ENCODE data around the gene ZDHHC18.
A peak's percentile ranks its signal among the peaks of the same experiment; 100 is the strongest.

Gene ZDHHC18

DNA sequence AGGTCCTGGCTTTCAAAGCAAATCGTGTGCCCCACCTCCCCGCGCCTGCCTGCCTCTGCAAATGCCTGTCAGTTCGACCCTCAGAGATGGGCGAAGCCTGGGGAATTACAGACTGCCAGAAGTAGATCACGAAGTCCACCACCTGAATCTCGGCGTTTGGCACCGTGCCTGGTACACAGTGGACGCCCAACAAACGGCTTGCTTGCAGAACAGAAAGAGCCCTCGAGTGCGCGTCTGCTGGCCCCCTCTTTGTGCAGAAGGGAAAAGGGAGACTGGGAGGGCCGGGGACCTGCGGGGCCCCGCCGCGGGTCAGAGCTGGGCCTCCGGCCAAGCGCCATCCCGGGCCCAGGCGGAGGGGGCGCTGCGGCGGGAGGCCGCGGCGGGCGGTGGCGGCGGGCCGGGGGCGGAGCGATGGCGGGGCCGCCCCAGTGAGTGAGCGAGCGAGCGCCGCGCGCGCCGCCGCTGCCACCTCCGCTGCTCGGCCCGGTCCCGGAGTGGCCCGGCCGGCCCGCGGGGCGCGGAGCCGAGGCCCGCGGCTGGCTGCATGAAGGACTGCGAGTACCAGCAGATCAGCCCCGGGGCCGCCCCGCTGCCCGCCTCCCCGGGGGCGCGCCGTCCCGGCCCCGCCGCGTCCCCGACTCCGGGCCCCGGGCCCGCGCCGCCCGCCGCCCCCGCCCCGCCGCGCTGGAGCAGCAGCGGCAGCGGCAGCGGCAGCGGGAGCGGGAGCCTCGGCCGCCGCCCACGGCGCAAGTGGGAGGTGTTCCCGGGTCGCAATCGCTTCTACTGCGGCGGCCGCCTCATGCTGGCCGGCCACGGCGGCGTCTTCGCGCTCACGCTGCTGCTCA, at the start of gene ZDHHC18:
Gene ZDHHC18, plus strand, starts transcription at position 428 of the 845 bp plus-strand sequence. Its CDS starts 117 bp downstream, at position 545.
- DNase-seq = peak; percentile 62

GRCh38 chr1:26779098-26779668, 47.3 kb upstream of the ZDHHC18 start:
- no peak for DNase-seq

GRCh38 chr1:26780344-26780957, 46.0 kb upstream of the ZDHHC18 start:
- DNase-seq = no peak

- no peak for DNase-seq
Measured at GRCh38 chr1:26781206-26781825, 45.2 kb upstream of the ZDHHC18 start.

DNA sequence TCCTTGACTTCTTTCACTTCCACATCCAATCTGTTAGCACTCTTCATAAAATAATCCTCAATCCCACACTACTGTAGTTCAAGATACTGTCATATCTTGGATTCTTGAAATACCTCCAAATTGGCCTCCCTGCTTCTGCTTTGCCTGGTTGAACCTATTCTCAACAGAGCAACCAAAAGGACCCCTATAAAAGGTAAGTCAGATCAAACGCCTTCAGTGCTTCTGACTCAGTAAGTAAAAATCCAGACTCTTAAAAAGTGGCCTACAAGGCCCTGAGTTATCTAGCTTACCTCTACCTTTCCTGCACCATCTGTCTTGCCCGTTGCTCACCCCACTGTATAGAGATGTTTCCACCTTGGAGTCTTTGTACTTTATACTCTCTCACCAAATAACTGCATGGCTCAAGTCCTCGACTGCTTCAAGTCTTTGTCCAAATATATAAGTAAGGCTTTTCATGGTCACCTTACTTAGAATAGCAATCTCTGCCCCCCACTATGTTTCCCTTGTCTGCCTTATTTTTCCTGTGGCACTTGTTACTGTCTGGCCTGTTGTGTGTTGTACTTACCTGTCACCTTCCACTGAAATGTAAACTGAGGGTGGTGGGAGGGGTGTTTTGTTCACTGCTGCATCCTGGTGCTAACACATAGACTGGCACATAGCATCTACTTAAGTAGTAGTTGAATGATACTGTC, 43.8 kb upstream of the ZDHHC18 start:
- no peak for DNase-seq

- no peak for DNase-seq
Measured at GRCh38 chr1:26783646-26784022, 42.9 kb upstream of the ZDHHC18 start.

DNA sequence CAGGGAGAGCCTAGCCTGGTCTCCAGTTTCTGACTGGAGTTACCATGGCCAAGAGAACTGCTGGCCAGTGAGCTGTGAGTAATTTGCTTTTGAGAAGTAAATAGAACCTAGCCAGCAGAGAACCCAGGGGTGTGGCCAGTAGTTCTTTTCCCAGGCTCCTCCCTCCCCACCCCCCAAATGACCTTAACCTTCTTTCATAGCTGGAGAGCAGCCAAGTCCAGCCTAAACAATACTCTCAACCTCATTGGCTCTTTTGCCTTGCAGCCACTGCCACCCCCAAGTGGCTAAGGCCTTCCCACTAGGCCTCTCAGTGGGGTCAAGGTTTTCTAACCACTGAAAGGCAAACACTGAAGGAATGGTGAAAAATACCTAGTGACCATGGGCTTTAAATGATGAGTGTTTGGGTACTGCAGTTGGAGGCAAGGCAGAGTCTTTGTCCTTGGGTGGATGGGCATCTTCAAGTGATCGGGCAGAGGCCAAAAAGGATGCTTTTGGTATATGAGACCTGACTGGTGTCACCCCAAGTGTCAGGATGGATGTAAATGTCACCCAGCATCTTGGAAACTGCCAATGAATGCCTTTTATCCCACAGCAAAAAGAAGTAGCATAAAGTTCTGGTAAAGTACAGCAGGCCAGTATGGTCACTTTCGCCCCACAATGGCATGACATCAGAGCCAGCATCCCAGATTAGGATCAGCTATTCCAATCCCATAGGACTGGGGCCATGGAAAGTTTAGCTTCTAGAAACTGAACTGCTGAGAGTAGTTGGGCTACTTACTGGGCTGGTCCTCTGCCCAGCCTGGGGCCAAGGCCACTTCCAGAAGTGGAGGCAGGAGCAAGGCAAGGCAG, 42.2 kb upstream of the ZDHHC18 start:
- no peak for DNase-seq

DNA sequence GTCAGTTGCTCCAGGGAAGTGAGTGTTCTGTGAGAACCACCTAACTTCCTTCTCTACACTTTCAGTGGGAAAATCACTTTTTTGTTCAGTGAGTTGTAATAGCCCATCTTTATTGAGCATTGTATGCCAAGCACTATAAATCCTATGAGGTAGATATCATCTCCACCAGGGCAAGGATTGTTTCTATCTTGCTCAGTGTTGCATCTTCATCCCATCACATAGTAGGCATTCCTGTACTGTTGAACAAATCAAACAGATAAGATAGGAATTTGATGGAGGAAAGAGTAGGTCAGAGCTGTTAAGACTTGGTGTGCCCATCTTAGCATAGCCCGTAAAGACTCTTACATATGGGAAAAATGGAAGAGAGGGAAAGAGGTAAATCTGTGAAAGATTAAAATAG, 41.6 kb upstream of the ZDHHC18 start:
- DNase-seq = no peak

GRCh38 chr1:26785611-26786436, 40.7 kb upstream of the ZDHHC18 start:
- DNase-seq = no peak

GRCh38 chr1:26786437-26787380, 39.8 kb upstream of the ZDHHC18 start:
- DNase-seq = no peak

DNA sequence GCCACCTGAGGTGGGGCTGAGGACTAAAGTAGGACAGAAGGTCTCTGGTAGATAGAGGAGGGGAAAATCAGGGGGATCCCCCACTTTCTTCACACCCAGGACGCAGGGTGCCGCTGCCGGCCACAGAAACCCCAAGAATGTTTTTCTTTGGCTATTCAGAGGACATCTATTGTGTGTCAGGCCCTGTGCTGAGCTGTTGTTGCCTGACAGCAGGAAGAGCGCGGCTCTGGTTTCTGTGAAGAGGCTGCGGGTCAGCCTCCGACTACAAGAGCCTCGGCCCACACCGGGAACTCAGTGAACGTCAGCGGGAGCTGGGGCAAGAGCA, 39.1 kb upstream of the ZDHHC18 start:
- no peak for DNase-seq

DNA sequence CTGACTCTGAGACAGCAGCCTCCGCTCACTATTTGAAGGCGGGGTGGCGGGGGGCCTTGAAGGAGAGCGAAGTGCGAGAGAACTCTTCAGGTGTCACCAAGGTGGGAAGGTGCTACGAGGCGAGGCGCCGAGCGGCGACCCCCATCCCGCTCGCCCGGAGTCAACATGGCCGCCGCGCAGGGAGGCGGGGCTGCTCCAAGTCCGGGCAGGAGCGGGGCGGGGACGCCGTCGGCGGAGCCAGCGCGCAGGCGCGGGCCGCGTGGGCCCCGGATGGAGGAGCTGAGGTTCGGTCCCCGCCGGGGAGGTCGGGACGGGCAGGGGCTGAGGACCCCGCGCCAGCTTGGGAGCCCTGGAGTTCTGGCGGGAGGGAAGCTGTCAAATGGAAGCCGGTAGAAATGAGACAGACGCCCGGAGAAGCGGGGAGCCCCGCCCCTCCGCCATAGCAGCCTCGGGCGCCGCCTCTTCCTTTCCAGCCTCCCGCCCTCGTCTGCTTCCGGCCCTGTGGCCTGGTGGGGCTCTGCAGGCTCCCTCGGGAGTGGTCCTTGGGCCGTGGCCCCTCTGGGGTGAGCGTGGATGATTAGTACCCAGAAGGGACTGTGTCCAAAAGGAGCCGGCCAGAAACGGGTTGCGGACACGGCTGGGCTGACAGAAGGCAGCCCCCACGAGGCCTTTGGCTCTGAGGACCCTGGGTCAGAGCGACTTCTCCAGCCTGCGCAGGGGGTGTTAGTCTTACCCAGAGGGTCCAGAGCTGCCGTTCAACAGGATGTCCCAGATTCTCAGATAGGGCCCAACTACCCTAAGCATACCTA, 38.6 kb upstream of the ZDHHC18 start, which contains the start of gene PIGV:
Gene PIGV, plus strand, starts transcription at position 245 of the 809 bp plus-strand sequence. CDS start 2,866 bp downstream, outside the sequence.
- peak; percentile 75 for DNase-seq

GRCh38 chr1:26788515-26788785, 38.0 kb upstream of the ZDHHC18 start:
- no peak for DNase-seq

DNA sequence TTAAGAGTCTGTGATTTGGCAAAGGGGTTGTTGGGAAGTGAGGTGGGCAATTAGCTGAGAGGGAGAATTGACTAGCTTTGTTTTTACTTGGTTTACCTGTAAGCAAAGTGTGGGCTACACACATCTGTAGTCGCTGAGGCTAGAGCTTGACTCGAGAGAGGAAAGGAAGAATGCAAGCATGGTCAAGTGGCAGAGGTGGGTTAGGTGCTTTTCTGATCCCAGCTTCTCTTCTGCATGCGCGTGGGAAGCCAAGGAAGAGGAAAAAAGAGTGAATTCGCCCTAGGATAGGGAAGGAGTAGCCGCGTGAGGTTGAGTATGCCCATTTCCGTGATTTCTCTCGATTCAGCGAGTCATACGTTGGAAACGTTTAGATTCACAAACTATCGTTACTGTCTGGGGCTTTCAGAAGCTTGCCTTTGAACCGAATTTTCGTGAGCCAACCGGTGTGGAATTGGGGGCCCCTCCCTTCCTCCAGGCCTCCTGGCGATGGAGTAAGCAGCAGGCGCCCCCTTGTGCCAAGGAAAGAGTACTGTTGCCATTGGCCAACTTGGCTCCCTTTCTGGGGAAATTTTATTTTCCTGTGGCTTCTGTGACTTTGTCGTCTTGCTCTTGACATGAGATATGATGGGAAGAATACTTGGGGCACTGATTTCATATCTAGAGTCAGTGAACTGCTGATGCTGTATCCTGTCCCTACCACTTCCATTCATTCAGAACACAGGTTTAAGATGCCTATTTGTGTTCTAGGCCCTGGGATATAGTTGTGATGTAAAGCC, 37.5 kb upstream of the ZDHHC18 start:
- peak; percentile 63 for DNase-seq

- DNase-seq = no peak
Measured at GRCh38 chr1:26789612-26789865, 36.9 kb upstream of the ZDHHC18 start.

- no peak for DNase-seq
Measured at GRCh38 chr1:26789931-26790330, 36.6 kb upstream of the ZDHHC18 start.

DNA sequence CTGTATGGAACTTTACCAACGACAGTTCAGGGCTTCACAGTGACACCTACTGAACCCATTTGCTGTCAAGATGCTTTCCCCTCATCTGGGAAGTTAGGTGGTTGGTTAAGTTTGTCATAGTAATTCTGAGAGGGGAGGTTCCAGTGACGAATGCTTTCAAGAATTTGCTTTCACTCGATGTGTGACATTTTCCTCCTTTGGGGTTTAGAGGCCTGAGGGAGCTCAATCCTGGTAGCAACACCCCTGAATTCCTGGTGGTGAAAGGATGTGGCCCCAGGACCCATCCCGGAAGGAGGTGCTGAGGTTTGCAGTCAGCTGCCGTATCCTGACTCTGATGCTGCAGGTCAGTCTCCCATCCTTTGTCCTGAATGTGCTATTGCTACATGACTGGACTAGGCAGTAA, 35.9 kb upstream of the ZDHHC18 start:
- no peak for DNase-seq

GRCh38 chr1:26791148-26791547, 35.3 kb upstream of the ZDHHC18 start:
- no peak for DNase-seq

GRCh38 chr1:26791626-26792025, 34.9 kb upstream of the ZDHHC18 start:
- DNase-seq = no peak
